ENCODE results near the gene POLN. TPM values are rescaled to one million over a fixed set of nuclear protein-coding genes. Genes with fewer than 3 reads are reported as not detected.

POLN gene
- total RNA-seq, 2 donors from 2014 or later, result 1.3 to 2.8 TPM

DNA sequence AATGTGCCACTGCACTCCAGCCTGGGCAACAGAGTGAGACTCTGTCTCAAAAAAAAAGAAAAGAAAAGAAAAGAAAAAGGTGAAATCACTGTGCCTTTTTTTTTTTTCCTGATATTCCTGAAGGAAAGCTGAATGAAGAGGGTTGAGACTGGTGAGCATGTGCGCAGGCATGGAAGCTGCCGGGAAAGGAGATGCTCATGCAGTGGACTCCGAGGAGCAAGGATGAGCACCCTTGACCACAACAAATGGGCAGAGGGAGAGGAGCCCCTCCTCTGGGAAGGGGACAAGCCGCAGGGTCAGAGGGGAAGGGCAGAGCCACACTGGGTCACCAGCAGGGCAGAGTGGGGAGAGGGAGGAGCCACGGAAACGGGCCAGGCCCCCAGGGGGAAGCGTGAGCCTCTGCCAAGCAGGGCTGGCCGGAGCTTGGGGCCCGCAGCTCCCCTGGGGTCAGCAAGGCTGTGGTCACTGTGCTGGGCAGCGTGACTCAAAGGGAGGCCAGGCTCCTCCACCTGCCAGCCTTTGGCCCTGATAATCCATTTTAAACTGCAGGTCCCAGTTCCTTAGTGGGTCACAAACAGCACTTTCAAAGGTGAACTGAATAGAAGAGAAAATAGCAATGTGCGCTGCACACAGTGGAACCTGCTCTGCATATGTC is 102.9 kb downstream of the POLN start:
- TF ChIP-seq, protein P1, sequence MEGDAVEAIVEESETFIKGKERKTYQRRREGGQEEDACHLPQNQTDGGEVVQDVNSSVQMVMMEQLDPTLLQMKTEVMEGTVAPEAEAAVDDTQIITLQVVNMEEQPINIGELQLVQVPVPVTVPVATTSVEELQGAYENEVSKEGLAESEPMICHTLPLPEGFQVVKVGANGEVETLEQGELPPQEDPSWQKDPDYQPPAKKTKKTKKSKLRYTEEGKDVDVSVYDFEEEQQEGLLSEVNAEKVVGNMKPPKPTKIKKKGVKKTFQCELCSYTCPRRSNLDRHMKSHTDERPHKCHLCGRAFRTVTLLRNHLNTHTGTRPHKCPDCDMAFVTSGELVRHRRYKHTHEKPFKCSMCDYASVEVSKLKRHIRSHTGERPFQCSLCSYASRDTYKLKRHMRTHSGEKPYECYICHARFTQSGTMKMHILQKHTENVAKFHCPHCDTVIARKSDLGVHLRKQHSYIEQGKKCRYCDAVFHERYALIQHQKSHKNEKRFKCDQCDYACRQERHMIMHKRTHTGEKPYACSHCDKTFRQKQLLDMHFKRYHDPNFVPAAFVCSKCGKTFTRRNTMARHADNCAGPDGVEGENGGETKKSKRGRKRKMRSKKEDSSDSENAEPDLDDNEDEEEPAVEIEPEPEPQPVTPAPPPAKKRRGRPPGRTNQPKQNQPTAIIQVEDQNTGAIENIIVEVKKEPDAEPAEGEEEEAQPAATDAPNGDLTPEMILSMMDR (IDR thresholded peaks at IDR 0.05), result no peak
- no peaks in the 10 kb centered on the region for H3K36me3 ChIP-seq
- no peaks in the 10 kb centered on the region for H3K27me3 ChIP-seq
- H3K9me3 ChIP-seq, result no peaks in the 10 kb centered on the region
- DNase-seq (ENCODE audit: low spot score), result no peak
- no peak overlapping the region for H3K27ac ChIP-seq
- H3K4me3 ChIP-seq, result no peak overlapping the region
- no peaks in the 10 kb centered on the region for H3K4me1 ChIP-seq

DNA sequence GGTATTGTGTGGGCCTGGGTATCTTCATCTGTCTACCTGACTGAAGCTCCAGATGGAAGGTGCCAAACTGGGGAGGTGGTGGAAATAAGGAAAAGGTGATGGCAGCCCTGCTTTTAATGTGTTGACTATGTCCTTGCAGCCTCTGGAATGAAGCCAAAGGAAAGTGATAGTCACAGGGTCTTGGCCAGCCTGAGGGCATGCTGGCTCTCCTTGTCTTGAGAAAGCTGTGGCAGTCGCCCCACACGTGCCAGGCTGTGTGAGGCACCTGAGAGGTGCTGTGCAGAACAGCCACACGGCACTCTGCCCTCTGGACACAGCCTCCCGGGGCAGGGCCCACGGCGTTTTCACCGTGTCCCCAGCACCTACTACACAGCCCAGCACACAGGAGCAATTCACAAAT is 105.2 kb downstream of the POLN start:
- no peak for DNase-seq (ENCODE audit: low spot score)
- H3K4me1 ChIP-seq, result no peaks in the 10 kb centered on the region
- no peaks in the 10 kb centered on the region for H3K36me3 ChIP-seq
- H3K27me3 ChIP-seq, result no peaks in the 10 kb centered on the region
- no peak overlapping the region for H3K27ac ChIP-seq
- H3K9me3 ChIP-seq, result peaks cover 0 to 8% of the 10 kb centered on the region in 2 donors
- H3K4me3 ChIP-seq, result no peak overlapping the region
- TF ChIP-seq, protein P1 (IDR thresholded peaks at IDR 0.05), result no peak

DNA sequence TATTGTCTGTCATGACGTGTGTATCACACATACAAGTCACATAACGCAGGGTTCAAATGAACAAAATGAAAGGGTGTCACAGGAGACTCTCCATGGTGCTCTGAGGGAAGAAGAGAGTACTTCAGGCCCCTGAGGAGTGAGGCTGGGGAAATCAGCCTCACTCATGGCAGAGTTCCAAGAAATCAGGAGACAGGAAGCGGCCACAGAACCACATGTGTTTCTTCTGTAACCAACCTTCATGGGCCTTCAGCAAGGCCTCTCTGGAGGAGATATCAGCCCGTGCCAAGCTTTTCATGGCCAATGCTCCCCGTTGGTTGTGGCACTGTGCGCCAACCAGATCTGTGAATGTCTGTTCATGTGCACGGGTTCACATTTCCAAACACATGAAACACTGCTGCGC is 106.8 kb downstream of the POLN start:
- TF ChIP-seq, protein P1 (IDR thresholded peaks at IDR 0.05), result no peak

DNA sequence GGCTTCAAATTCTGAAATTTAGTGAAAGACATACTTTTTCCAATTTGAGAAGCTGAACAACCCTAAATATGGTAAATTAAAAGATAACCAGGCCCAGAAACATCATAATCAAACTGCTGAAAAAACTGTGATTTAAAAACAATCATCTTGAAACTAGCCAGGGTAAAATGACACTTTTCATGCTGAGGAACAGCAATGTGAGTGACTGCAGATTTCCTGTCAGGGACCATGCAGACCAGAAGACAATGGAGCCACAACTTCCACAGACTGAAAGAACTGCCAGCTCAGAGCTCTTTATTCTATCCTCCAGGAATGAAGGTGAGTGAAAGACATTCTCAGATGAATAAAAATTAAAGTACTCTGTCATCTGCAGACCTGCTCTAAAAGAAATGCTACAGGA is 109.5 kb downstream of the POLN start:
- peaks cover 0 to 8% of the 10 kb centered on the region in 2 donors for H3K9me3 ChIP-seq
- H3K27me3 ChIP-seq, result no peaks in the 10 kb centered on the region
- no peaks in the 10 kb centered on the region for H3K36me3 ChIP-seq
- H3K27ac ChIP-seq, result no peak overlapping the region
- TF ChIP-seq, protein P1 (IDR thresholded peaks at IDR 0.05), result no peak
- no peaks in the 10 kb centered on the region for H3K4me1 ChIP-seq
- no peak overlapping the region for H3K4me3 ChIP-seq
- no peak for DNase-seq (ENCODE audit: low spot score)

More for the DNA sequence above, 106.8 kb downstream of the POLN start:
- Histone ChIP-seq H3K27me3 (no peaks in the 10 kb centered on the region), H3K4me1 (no peaks in the 10 kb centered on the region), H3K27ac (no peak overlapping the region), H3K36me3 (no peaks in the 10 kb centered on the region), H3K9me3 (peaks cover 0 to 8% of the 10 kb centered on the region in 2 donors), H3K4me3 (no peak overlapping the region)
- no peak for DNase-seq (ENCODE audit: low spot score)

DNA sequence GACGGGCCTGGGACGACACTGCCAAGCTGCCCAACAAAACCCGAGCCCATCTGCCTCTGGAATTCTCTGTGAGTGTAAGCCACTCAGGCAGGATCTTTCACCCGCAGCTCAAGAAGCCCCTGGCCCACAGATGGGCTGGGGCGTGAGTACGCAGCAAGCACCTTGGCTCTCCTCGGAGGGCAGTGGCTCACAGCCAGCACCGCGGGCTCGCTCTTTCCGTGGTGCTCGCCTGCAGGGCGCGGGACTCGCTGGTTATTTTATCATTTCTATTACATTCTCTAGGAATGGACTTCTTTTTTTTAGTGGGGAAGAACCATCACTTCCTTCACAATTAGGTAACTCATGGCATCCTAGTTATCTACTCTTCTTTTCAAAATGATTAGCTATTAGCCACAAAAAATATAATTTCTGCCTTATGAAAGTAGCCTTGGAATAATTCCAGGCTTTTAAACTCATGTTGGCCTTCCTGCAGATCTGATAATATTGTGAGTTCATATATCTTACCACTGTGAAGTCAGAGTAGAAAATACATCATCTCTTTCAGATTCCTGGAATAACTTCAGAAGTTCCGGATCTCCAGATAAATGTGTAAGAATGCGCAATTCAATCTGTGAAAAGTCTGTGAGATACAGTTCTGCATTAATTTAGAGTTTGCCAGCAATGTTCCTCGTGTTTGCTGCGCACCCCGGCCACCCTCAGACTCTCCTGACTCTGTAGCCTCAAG is 114.2 kb downstream of the POLN start:
- TF ChIP-seq, protein P1 (IDR thresholded peaks at IDR 0.05), result no peak
- H3K36me3 ChIP-seq, result no peaks in the 10 kb centered on the region
- no peaks in the 10 kb centered on the region for H3K27me3 ChIP-seq
- peaks cover 0 to 7% of the 10 kb centered on the region in 2 donors for H3K9me3 ChIP-seq
- H3K27ac ChIP-seq, result no peak overlapping the region
- DNase-seq (ENCODE audit: low spot score), result no peak
- H3K4me3 ChIP-seq, result no peak overlapping the region
- H3K4me1 ChIP-seq, result no peaks in the 10 kb centered on the region
